ENCODE measurements around the gene PCGF1.

The PCGF1 gene

DNA sequence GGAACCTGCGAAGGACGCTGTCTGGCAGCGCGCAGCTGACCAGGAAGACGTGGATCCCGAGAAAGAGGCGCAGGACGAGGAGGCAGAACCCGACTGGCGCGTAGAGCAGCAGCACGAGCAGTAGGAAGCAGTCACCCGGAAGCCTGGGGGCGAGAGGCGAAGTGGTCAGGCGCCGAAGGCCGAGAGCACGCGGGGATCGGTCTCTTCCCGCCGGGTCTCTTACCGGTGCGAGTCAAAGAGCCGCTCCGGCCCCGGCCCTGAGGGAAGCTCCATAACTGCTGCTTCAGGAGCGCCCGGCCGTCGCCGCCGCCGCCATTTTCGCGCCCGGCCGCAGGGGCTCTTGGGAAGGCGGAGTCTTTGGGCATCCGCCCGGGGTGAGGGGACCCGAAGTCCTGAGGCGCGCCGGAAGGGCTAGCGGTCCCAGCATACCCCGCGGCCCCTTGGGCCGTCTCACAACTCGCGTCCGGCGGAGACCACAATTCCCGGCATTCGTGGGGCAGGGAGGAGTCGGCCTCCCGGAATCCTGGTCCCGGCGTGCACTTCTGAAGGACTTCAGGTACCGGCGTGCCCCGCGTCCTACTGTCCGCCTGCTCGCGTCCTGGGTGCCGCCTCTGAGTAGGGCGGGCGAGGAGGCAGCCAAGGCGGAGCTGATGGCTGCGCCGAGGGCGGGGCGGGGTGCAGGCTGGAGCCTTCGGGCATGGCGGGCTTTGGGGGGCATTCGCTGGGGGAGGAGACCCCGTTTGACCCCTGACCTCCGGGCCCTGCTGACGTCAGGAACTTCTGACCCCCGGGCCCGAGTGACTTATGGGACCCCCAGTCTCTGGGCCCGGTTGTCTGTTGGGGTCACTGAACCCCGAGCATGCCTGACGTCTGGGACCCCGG is 22.1 kb upstream of the PCGF1 start, which contains the start of the genes AUP1 and HTRA2:
TSS of gene AUP1 (minus strand) at position 350 of the 882 bp plus-strand sequence. CDS start at position 273, 77 bp downstream.
TSS of gene HTRA2 (plus strand) at position 577 of the 882 bp plus-strand sequence. CDS start at position 651, 74 bp downstream.
- Mint-ChIP-seq H3K4me1 (ENCODE audit: low read depth) (peaks cover 48% of the 10 kb centered on the region), H3K9me3 (no peaks in the 10 kb centered on the region), H3K27ac (peak within 1 kb of the TSS; percentile 96), H3K27me3 (ENCODE audit: low read depth) (no peaks in the 10 kb centered on the region), H3K36me3 (ENCODE audit: low read depth) (peaks cover 45% of the 10 kb centered on the region), H3K4me3 (peak within 1 kb of the TSS; percentile 97)

DNA sequence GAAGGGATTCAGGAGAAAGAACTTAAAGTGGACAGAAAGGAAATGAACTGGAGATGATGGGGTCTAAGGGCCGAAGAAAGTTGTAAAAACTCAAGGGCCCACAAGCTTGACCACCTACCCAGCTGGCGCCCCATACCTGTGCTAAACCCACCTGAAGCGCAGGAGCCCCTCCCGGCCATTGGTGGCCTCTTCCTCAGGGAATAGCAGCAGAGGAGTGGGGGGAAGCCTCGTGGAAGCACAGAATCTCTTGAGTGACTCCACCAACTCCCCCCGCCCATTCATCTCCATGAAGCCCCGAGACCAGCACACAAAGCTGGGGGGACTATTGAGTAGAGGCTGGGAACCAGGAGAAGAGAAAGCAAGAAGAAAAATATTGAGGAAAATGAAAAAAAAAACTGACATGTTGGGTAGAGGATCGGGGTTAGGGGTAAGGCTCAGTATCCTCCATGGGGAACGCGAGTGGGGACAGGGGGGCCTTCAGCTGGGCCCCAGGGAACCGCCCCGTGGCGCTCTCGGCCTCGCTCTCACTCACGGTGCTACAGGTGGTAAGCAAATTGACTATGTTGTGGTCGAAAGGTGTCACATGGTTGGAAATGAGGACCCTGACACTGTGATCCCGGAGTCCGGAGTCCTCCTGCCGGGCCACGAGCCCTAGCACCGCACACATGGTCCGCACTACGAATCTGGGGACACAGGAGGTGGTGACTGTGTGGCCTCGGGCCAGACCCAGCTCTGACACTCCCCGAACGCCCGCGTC is 21.3 kb upstream of the PCGF1 start:
- Mint-ChIP-seq H3K9me3 (no peaks in the 10 kb centered on the region), H3K36me3 (ENCODE audit: low read depth) (peaks cover 42% of the 10 kb centered on the region), H3K4me1 (ENCODE audit: low read depth) (peaks cover 46% of the 10 kb centered on the region), H3K4me3 (peak overlapping the region; percentile 97), H3K27ac (peak overlapping the region; percentile 96), H3K27me3 (ENCODE audit: low read depth) (no peaks in the 10 kb centered on the region)

DNA sequence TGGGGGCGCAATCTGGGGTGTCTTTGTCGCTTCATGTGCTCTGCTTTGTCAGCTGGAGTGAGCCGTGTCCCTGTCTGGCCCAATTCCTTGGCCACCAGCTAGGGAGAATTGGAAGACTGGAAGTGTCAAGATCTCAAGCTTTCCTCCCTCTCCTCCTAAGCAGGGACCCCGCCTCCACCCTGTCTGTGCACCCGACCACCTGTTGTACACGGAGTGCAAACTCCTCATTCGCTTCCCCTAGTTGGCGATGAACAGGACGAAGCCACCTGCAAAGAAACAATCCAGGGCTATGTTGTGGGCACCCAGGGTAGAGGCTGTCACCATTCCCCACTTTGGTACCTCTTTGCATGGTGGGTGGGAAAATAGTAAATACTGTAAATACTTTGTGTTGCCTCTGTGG is 20.2 kb upstream of the PCGF1 start:
- H3K4me1 Mint-ChIP-seq (ENCODE audit: low read depth) = peaks cover 45% of the 10 kb centered on the region
- H3K9me3 Mint-ChIP-seq = no peaks in the 10 kb centered on the region
- peak overlapping the region; percentile 97 for H3K4me3 Mint-ChIP-seq
- no peaks in the 10 kb centered on the region for H3K27me3 Mint-ChIP-seq (ENCODE audit: low read depth)
- H3K36me3 Mint-ChIP-seq (ENCODE audit: low read depth) = peaks cover 42% of the 10 kb centered on the region
- peak overlapping the region; percentile 96 for H3K27ac Mint-ChIP-seq

DNA sequence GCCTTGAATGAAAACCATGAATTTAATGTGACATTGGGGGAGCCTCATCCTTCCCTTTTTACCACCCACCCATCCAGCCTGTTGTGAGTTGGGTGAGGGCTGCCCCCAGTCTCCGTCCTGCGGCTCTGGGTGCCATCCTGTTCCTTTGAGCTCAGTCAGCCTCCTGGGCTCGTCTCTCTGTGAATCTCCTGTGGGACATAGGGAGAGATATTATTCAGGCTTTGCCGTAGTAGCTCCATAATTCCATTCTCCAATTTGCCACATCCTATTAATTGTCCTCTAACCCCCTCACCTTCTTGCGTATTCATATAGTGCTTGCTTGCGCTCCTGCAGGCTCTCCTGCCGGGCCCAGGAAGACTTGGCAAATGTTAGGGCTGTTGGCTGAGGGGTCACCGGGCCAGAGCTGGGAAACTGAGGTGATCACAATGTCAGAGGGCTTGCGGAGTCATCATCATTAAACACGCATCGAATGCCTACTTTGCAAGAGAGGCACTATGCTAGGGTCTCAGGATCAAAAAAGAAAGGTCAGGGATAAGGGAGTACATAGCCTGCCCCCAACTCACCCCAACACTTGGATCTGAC is 19.2 kb upstream of the PCGF1 start:
- Mint-ChIP-seq H3K36me3 (ENCODE audit: low read depth) (peaks cover 35% of the 10 kb centered on the region), H3K9me3 (no peaks in the 10 kb centered on the region), H3K27ac (peak overlapping the region; percentile 7), H3K27me3 (ENCODE audit: low read depth) (no peaks in the 10 kb centered on the region), H3K4me3 (no peak overlapping the region), H3K4me1 (ENCODE audit: low read depth) (peaks cover 35% of the 10 kb centered on the region)

DNA sequence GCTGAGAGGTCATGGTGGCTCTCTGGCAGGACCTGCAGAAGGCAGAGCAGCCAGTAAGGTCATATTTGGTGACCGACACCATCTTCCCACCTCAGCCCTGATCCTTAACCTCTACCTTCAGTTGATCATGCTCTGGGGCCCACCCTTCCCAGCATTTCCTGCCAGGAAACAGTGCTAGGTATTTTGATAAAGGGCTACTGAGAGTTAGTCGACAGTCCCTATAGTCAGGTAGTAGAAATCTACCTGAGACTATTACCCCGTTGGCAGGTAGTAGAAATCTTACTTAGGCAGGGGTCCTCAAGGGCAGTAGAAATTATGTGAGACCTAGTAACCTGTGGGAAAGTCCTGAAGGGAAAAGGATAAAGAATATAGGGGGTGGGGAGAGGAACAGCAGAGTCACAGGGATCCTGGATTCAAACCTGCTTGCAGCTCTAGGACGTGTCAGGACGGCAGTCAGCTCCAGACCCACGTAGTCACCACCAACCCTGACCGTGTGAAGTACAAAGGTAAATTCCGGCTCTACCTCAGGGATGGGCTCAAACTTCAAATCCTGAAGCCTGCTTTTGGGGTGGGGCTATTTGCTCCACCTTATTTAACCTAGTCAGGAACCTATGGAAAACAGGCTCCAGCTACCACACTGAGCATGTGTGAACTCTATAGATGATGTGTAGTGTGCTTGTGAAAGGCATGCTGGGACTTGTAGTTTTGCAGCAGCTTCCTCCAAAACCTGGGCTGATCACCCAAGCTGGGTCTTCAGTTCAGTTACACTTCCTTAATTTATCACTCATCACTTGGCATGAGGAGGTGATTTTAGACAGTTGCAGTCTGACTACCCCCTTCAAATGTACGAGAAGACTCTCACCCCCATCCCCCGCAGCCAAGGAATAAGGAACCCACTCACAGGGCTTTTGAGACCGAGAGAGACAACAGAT is 18.5 kb upstream of the PCGF1 start, which contains the start of gene DQX1:
TSS of gene DQX1 (minus strand) at position 515 of the 932 bp plus-strand sequence. CDS start at position 13, 502 bp downstream.
- Mint-ChIP-seq H3K27ac (peak within 1 kb of the TSS; percentile 7), H3K27me3 (ENCODE audit: low read depth) (no peaks in the 10 kb centered on the region), H3K36me3 (ENCODE audit: low read depth) (peaks cover 34% of the 10 kb centered on the region), H3K4me3 (peak within 1 kb of the TSS; percentile 11), H3K4me1 (ENCODE audit: low read depth) (peaks cover 27% of the 10 kb centered on the region), H3K9me3 (no peaks in the 10 kb centered on the region)

DNA sequence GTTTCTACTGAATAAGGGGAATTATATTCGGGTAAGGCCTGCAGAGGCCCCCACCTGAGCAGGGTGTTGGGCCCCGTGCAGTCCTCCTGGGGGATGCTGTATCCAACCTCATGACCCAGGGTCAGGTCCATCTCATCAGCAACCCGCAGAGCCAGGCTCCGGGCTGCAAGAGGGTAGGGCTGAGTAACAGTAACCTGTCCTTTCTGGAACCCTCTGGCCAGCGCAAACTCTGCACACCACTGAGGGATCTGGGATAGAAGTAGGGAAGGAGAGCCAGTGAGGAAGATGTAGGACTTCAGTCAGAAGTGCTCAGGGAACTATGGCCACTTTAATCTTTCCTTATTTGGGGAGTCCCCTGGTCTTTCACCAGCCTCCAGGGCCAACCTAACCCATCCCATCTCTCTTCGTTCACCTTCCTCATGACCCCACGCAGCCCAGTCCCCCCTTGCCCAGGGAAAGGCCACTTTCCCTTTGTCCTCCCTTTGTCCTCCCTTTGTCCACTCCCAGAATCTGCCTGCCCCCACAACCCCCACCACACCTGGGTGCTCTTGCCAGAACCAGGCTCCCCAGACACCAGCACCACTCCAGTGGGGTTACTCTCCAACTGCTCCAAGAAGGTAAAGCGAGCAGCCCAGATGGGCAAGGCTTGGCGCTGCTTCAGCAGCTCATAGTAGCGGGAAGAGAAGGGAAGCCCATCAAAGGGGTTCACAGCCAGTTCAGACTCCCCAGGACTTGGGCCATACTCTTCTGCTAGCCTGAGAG is 17.6 kb upstream of the PCGF1 start:
- Mint-ChIP-seq H3K27me3 (ENCODE audit: low read depth) (peaks cover 4% of the 10 kb centered on the region), H3K36me3 (ENCODE audit: low read depth) (peaks cover 32% of the 10 kb centered on the region), H3K9me3 (no peaks in the 10 kb centered on the region), H3K4me3 (no peak overlapping the region), H3K27ac (no peak overlapping the region), H3K4me1 (ENCODE audit: low read depth) (peaks cover 25% of the 10 kb centered on the region)

DNA sequence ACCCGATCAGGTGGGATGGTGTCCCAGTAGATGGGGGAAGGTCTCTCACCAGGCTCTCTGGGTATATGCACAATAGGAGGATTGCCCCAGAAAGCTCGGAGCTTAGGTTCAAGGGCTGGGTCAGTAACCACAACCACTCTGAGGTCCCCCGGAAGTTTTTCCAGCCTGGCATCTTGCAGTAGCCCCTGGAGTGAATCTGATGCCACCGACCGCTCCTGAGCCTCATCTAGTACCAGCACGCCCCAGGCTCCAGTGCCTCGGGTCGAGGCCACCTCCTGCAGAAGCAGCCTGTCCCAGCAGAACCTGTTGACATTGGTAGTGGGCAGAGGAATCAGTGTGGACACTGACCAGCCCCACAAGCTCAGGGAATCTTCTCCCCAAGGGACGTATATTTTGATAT is 16.5 kb upstream of the PCGF1 start:
- Mint-ChIP-seq H3K4me1 (ENCODE audit: low read depth) (peaks cover 24% of the 10 kb centered on the region), H3K9me3 (no peaks in the 10 kb centered on the region), H3K27me3 (ENCODE audit: low read depth) (peaks cover 15% of the 10 kb centered on the region), H3K36me3 (ENCODE audit: low read depth) (peaks cover 32% of the 10 kb centered on the region), H3K27ac (no peak overlapping the region), H3K4me3 (no peak overlapping the region)

DNA sequence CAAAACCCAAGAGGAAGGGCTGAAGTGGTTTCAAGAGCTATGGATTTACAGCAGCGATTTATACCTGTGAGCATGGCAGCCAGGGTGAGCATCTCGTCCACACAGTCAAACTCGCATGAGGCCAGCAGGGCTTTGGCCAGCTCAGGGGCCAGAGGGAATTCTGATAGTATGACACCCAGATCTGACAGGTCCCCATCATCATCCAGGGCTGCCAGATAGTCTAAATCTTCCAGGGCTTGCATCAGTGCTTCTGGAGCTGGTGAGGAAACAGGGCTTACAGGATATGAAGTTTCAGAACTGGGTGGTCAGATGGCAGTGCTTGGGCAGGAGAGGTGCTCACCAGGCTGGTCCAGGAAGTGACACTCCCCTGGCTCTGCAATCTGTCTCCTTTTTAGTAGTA is 15.0 kb upstream of the PCGF1 start:
- peaks cover 30% of the 10 kb centered on the region for H3K27me3 Mint-ChIP-seq (ENCODE audit: low read depth)
- H3K4me1 Mint-ChIP-seq (ENCODE audit: low read depth) = peaks cover 12% of the 10 kb centered on the region
- peaks cover 19% of the 10 kb centered on the region for H3K36me3 Mint-ChIP-seq (ENCODE audit: low read depth)
- H3K4me3 Mint-ChIP-seq = no peak overlapping the region
- no peaks in the 10 kb centered on the region for H3K9me3 Mint-ChIP-seq
- no peak overlapping the region for H3K27ac Mint-ChIP-seq

DNA sequence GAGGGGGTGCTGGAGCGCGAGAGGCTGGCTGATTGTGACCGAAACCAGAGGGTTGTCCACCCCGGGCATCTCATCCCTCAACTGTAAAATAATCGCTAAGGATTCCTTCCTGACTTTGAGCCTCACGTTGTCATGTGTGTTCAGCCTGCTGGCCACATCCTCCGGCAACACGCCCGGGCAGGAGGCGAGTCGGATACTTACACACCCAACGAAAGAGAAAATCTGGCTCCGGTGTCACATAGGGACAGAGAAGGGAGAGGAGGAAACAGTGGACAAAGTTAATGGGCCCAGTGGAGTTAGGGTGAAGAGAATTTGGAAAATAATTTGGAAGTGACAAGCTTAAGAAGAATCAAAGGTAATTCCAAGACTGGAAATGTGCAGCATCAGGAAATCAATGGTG is 9.2 kb upstream of the PCGF1 start:
- peaks cover 15% of the 10 kb centered on the region for H3K4me1 Mint-ChIP-seq (ENCODE audit: low read depth)
- no peaks in the 10 kb centered on the region for H3K9me3 Mint-ChIP-seq
- peaks cover 76% of the 10 kb centered on the region for H3K27me3 Mint-ChIP-seq (ENCODE audit: low read depth)
- peaks cover 8% of the 10 kb centered on the region for H3K36me3 Mint-ChIP-seq (ENCODE audit: low read depth)
- H3K4me3 Mint-ChIP-seq = peak overlapping the region; percentile 73
- H3K27ac Mint-ChIP-seq = peak overlapping the region; percentile 37

DNA sequence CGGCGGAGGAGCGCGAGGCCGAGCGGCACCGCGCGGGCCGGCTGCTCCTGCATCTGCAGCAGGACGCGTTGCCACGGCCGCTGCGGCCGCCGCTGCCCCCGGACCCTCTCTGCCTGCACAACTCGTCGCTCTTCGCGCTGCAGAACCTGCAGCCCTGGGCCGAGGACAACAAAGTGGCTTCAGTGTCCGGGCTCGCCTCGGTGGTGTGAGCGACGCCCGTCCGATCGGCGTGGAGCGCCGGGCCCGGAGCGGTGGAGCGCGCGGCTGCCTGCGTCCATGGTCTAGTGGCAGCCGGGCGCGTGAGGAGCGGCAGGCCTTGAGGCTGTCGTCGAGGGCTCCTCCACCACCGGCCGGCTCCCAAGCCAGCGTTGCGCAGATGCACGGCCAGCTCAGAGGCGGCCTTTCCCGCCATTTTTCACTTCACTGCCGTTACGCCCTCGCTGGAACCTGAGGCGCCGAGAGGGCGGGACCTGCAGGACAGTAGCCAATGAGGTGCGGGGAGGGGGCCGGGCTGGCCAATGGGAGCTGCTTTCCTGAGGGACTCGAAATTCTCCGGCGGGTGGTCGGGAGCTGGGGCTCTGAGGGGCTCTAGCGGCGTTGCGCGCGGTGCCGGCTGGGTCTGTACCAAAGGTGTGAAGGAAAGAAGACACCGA is 8.6 kb upstream of the PCGF1 start:
- Mint-ChIP-seq H3K27ac (peak overlapping the region; percentile 37), H3K4me1 (ENCODE audit: low read depth) (peaks cover 16% of the 10 kb centered on the region), H3K27me3 (ENCODE audit: low read depth) (peaks cover 81% of the 10 kb centered on the region), H3K36me3 (ENCODE audit: low read depth) (peaks cover 8% of the 10 kb centered on the region), H3K9me3 (no peaks in the 10 kb centered on the region), H3K4me3 (peak overlapping the region; percentile 73)

DNA sequence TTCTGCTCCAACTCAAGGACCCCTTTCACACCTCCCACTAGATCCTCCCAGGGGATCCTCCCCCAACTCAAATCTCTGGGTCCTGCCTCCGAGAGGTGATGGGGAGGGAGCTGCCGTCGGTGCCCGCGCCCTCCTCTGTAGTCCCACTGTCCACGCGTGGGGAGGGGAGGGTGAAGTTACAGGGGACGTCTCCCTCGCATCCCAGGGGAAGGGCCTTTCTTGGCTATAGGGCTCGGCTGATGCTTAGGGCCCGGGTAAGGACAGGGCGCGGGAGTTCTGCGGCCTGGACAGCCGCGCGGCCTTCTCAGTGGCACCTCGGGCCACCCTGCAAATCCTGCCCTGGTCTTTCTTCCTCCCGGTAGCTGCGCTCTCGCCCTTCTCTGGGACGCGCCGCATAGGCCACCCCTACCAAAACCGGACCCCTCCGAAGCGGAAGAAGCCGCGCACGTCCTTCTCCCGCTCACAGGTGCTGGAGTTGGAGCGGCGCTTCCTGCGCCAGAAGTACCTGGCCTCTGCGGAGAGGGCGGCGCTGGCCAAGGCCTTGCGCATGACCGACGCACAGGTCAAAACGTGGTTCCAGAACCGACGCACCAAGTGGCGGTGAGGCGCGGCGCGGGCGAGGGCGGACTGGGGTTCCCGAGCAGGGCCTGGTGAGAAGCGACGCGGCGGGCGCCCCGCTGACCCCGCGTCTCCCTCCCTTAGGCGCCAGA is 7.9 kb upstream of the PCGF1 start:
- Mint-ChIP-seq H3K27ac (no peak overlapping the region), H3K9me3 (no peaks in the 10 kb centered on the region), H3K36me3 (ENCODE audit: low read depth) (peaks cover 8% of the 10 kb centered on the region), H3K4me3 (peak overlapping the region; percentile 80), H3K27me3 (ENCODE audit: low read depth) (peaks cover 85% of the 10 kb centered on the region), H3K4me1 (ENCODE audit: low read depth) (peaks cover 19% of the 10 kb centered on the region)
